Testis (tissue), 2 donors: ENCODE measurements around the gene GSX1.
A peak's percentile ranks its signal among the peaks of the same experiment; 100 is the strongest.

Experiments used
- CTCF ChIP-seq, 3 experiments: fragments of 450-650 bp in 2 of 3; fragments of 200-600 bp in 1 of 3; sonication (generic) in 1 of 3; IDR thresholded peaks; one replicate each; pipeline ENCODE4 v1.5.1; 2016 to 2019; ENCODE audit warnings: antibody characterized with exemption in 3 of 3, mild to moderate bottlenecking in 2 of 3, moderate library complexity in 1 of 3
- POLR2A ChIP-seq: fragments of 450-650 bp; IDR thresholded peaks from one replicate; pipeline ENCODE4 v1.6.1; 2017; ENCODE audit warnings: antibody characterized with exemption, mild to moderate bottlenecking, moderate library complexity

GRCh38 chr13:27783111-27783510 lies 9.2 kb upstream of the GSX1 start:
- peak in 2 of 3 experiments; percentile 15 to 23 for TF ChIP-seq CTCF (IDR thresholded peaks at IDR 0.05)
- no peak for TF ChIP-seq POLR2A
